ENCODE measurements around the gene PIEZO1. TPM values are rescaled to one million over a fixed set of nuclear protein-coding genes. Genes with fewer than 3 reads are reported as not detected.
A peak's percentile ranks its signal among the peaks of the same experiment; 100 is the strongest.

PIEZO1 gene
- total RNA-seq, 1 experiment from 2014 or later, result 391 TPM

GRCh38 chr16:88744577-88745521 is 40.2 kb downstream of the PIEZO1 start:
- CTCF ChIA-PET, result interaction anchor here (0.5 to 0.8 kb wide), 3 partner anchors 19 to 893 kb away, joined by 3 to 8 read pairs (median 5); no protein-coding TSS in a partner anchor
- Histone ChIP-seq H3K27ac (no peak overlapping the region), H4K20me1 (ENCODE audit: insufficient read depth) (peaks cover 26% of the 10 kb centered on the region), H3K27me3 (ENCODE audit: insufficient read depth, low read depth) (no peaks in the 10 kb centered on the region), H3K4me3 (no peak overlapping the region), H3K4me1 (replicated peaks; ENCODE audit: insufficient read depth) (peaks cover 5% of the 10 kb centered on the region; the same call in 1 of the 2 replicates), H3K36me3 (ENCODE audit: low read depth) (no peaks in the 10 kb centered on the region), H3K9me2 (ENCODE audit: insufficient read depth) (no peaks in the 10 kb centered on the region), H3F3A (ENCODE audit: insufficient read depth, low read depth) (peaks cover 6% of the 10 kb centered on the region; the same call in 1 of the 2 replicates), H3K79me2 (ENCODE audit: low read depth) (peaks cover 13% of the 10 kb centered on the region; the same call in 1 of the 2 replicates), H3K4me2 (no peak overlapping the region), H3K9me3 (ENCODE audit: insufficient read depth, low read depth) (no peaks in the 10 kb centered on the region), H2AFZ (no peak overlapping the region)
- intact Hi-C loops (cut with micrococcal nuclease; ENCODE audit: unreplicated experiment), result no loop called here
- POLR2A ChIA-PET (ENCODE audit: unreplicated experiment), result no interaction called here
- no peak for DNase-seq
- no TSS peak for BruUV-seq (replicated peaks)
- no peak for TF ChIP-seq EZH2 (IDR thresholded peaks at IDR 0.05; ENCODE audit: low read depth)
- no peak for TF ChIP-seq CTCF (conservative IDR thresholded peaks at IDR 0.05)

- Histone ChIP-seq H3K4me3 (no peak overlapping the region), H3K4me2 (no peak overlapping the region), H3K9me2 (ENCODE audit: insufficient read depth) (no peaks in the 10 kb centered on the region), H3K4me1 (replicated peaks; ENCODE audit: insufficient read depth) (peaks cover 5% of the 10 kb centered on the region; the same call in 1 of the 2 replicates), H4K20me1 (ENCODE audit: insufficient read depth) (peaks cover 26% of the 10 kb centered on the region), H3K27ac (no peak overlapping the region), H3K79me2 (ENCODE audit: low read depth) (peaks cover 13% of the 10 kb centered on the region; the same call in 1 of the 2 replicates), H3K9me3 (ENCODE audit: insufficient read depth, low read depth) (no peaks in the 10 kb centered on the region), H3F3A (ENCODE audit: insufficient read depth, low read depth) (peaks cover 6% of the 10 kb centered on the region), H2AFZ (no peak overlapping the region), H3K36me3 (ENCODE audit: low read depth) (no peaks in the 10 kb centered on the region), H3K27me3 (ENCODE audit: insufficient read depth, low read depth) (no peaks in the 10 kb centered on the region)
- TF ChIP-seq CTCF (conservative IDR thresholded peaks at IDR 0.05), result peak; percentile 88
- no peak for TF ChIP-seq EZH2 (IDR thresholded peaks at IDR 0.05; ENCODE audit: low read depth)
- POLR2A ChIA-PET (ENCODE audit: unreplicated experiment), result no interaction called here
- CTCF ChIA-PET, result interaction anchor here (0.6 to 1.0 kb wide), 3 partner anchors 10 to 42 kb away, joined by 3 to 8 read pairs (median 4); no protein-coding TSS in a partner anchor
- peak in 1 of 2 experiments; percentile 76 for DNase-seq
- BruUV-seq (replicated peaks), result no TSS peak
- intact Hi-C loops (cut with micrococcal nuclease; ENCODE audit: unreplicated experiment), result no loop called here
Observed at GRCh38 chr16:88743693-88744576, 41.1 kb downstream of the PIEZO1 start.

Measured in PC-9 (cell line).